SK-N-SH (cell line): ENCODE results near the gene TMEM221. TPM values are rescaled to one million over a fixed set of nuclear protein-coding genes. Genes with fewer than 3 reads are reported as not detected.
A peak's percentile ranks its signal among the peaks of the same experiment; 100 is the strongest.

Experiments used
- CTCF ChIA-PET: fragments of 300-600, 350-600 bp; formaldehyde crosslinking; extraction: SDS; loops from one replicate; lab custom pipeline; 2021; lab: Yijun Ruan, JAX
- POLR2A ChIA-PET: fragments of 350-600 bp; sonication (Branson Sonifier 250); formaldehyde crosslinking; extraction: SDS; loops from one replicate; lab custom pipeline; 2020; ENCODE audit warnings: antibody characterized with exemption, inconsistent platforms; lab: Yijun Ruan, JAX
- DNase-seq: peaks from one replicate; pipeline ENCODE4 v3.0.0; 2012
- H2AFZ ChIP-seq: fragments of 200-600 bp; sonication (generic); 2 replicates; pipeline ENCODE4 v1.8.1; 2016; ENCODE audit warnings: antibody characterized with exemption, mild to moderate bottlenecking, low read depth
- H3F3A ChIP-seq: fragments of 200-600 bp; sonication (generic); replicated peaks from 2 replicates; pipeline ENCODE3; 2016; ENCODE audit warnings: antibody characterized with exemption, mild to moderate bottlenecking; ENCODE audit not compliant: insufficient read depth
- H3K27ac ChIP-seq, 2 experiments: fragments of 200-500 bp in 1 of 2; fragments of 200-600 bp in 1 of 2; sonication (Bioruptor generic) in 1 of 2; sonication (generic), shearing (Covaris generic) in 1 of 2; 2 replicates each; pipeline versions ENCODE4 v1.5.1 to v1.6.1; 2014 to 2016; ENCODE audit warnings: low read depth in 2 of 2, inconsistent platforms in 1 of 2, low read length in 1 of 2, mild to moderate bottlenecking in 1 of 2, mixed read lengths in 1 of 2
- H3K27me3 ChIP-seq: fragments of 200-600 bp; sonication (generic), shearing (Covaris generic); 2 replicates; pipeline ENCODE4 v1.6.1; 2016; ENCODE audit warnings: mixed run types; ENCODE audit not compliant: insufficient read depth
- H3K36me3 ChIP-seq, 2 experiments: fragments of 200-500 bp in 1 of 2; fragments of 200-600 bp in 1 of 2; sonication (Bioruptor generic) in 1 of 2; sonication (generic) in 1 of 2; replicated peaks in 1 of 2; 2 replicates each; pipeline versions ENCODE3 to v1.5.1; 2014 to 2016; ENCODE audit warnings: low read length in 1 of 2, mild to moderate bottlenecking in 1 of 2; ENCODE audit not compliant: insufficient read depth in 2 of 2, control insufficient read depth in 1 of 2
- H3K4me1 ChIP-seq, 2 experiments: fragments of 200-500 bp in 1 of 2; fragments of 200-600 bp in 1 of 2; sonication (Bioruptor generic) in 1 of 2; sonication (generic), shearing (Covaris generic) in 1 of 2; 2 replicates each; pipeline versions ENCODE4 v1.5.1 to v1.6.1; 2014 to 2016; ENCODE audit warnings: low read depth in 1 of 2, low read length in 1 of 2, mixed run types in 1 of 2; ENCODE audit not compliant: insufficient read depth in 2 of 2, control insufficient read depth in 1 of 2
- H3K4me2 ChIP-seq: fragments of 200-600 bp; sonication (generic), shearing (Covaris generic); 2 replicates; pipeline ENCODE4 v1.6.1; 2017; ENCODE audit warnings: mixed run types
- H3K4me3 ChIP-seq, 2 experiments: fragments of 200-500 bp in 1 of 2; fragments of 200-600 bp in 1 of 2; sonication (Bioruptor generic) in 1 of 2; sonication (generic), shearing (Covaris generic) in 1 of 2; 2 replicates each; pipeline versions ENCODE4 v1.5.1 to v1.8.1; 2014 to 2016; ENCODE audit warnings: low read depth in 2 of 2, inconsistent platforms in 1 of 2, low read length in 1 of 2, mild to moderate bottlenecking in 1 of 2, mixed read lengths in 1 of 2, moderate library complexity in 1 of 2
- H3K79me2 ChIP-seq: fragments of 200-600 bp; sonication (generic); 2 replicates; pipeline ENCODE4 v1.8.1; 2017; ENCODE audit warnings: mild to moderate bottlenecking; ENCODE audit not compliant: insufficient read depth
- H3K9ac ChIP-seq: fragments of 200-600 bp; sonication (generic); 2 replicates; pipeline ENCODE4 v1.6.1; 2017; ENCODE audit warnings: mixed run types
- H3K9me2 ChIP-seq: fragments of 200-600 bp; sonication (generic); 2 replicates; pipeline ENCODE4 v1.6.1; 2017; ENCODE audit warnings: mixed run types
- H3K9me3 ChIP-seq: fragments of 200-600 bp; sonication (generic); 2 replicates; pipeline ENCODE4 v1.6.1; 2017; ENCODE audit warnings: mixed run types, mild to moderate bottlenecking, moderate library complexity
- H4K20me1 ChIP-seq: fragments of 200-600 bp; sonication (generic); 2 replicates; pipeline ENCODE4 v1.6.1; 2017; ENCODE audit warnings: mild to moderate bottlenecking, mixed run types; ENCODE audit not compliant: insufficient read depth
- EP300 ChIP-seq, 2 experiments: IDR thresholded peaks; 2 replicates each; pipeline versions ENCODE4 v1.4.0 to v1.6.1; 2012; ENCODE audit warnings: borderline replicate concordance in 1 of 2, low read depth in 1 of 2, low read length in 1 of 2
- EZH2phosphoT487 ChIP-seq: fragments of 200-600 bp; sonication (generic); IDR thresholded peaks from 2 replicates; pipeline ENCODE4 v1.6.1; 2017; ENCODE audit warnings: low read depth, mixed run types, mild to moderate bottlenecking, antibody characterized with exemption, moderate library complexity, borderline replicate concordance
- FOSL2 ChIP-seq: IDR thresholded peaks from 2 replicates; pipeline ENCODE4 v1.4.0; 2012; ENCODE audit warnings: low read depth, mild to moderate bottlenecking, moderate library complexity, borderline replicate concordance
- GABPA ChIP-seq: IDR thresholded peaks from 2 replicates; pipeline ENCODE4 v1.4.0; 2012; ENCODE audit warnings: low read depth, mild to moderate bottlenecking
- GATA2 ChIP-seq: sonication (generic); formaldehyde crosslinking; IDR thresholded peaks from 2 replicates; pipeline ENCODE4 v1.5.0; 2020; ENCODE audit warnings: mild to moderate bottlenecking, missing genetic modification reagents
- IRF3 ChIP-seq: fragments of 150-350 bp; IDR thresholded peaks from 2 replicates; pipeline ENCODE4 v1.6.1; 2016; ENCODE audit warnings: mild to moderate bottlenecking, low read depth, low read length
- JUND ChIP-seq: IDR thresholded peaks from 2 replicates; pipeline ENCODE4 v1.4.0; 2012
- MAX ChIP-seq: IDR thresholded peaks from 2 replicates; pipeline ENCODE4 v1.4.0; 2012; ENCODE audit warnings: low read depth
- MEF2A ChIP-seq: IDR thresholded peaks from 2 replicates; pipeline ENCODE4 v1.4.0; 2012; ENCODE audit warnings: low read depth, borderline replicate concordance
- NRF1 ChIP-seq: IDR thresholded peaks from 2 replicates; pipeline ENCODE4 v1.6.1; 2012; ENCODE audit warnings: low read depth, mild to moderate bottlenecking, low read length
- RAD21 ChIP-seq: IDR thresholded peaks from 2 replicates; pipeline ENCODE4 v1.6.1; 2012; ENCODE audit warnings: mild to moderate bottlenecking, low read length
- RFX5 ChIP-seq: IDR thresholded peaks from 2 replicates; pipeline ENCODE4 v1.6.1; 2012; ENCODE audit warnings: mild to moderate bottlenecking, improper control_type of control experiment, low read length
- SMC3 ChIP-seq: IDR thresholded peaks from 2 replicates; pipeline ENCODE4 v1.6.1; 2012; ENCODE audit warnings: low read depth, low read length, improper control_type of control experiment
- TAF1 ChIP-seq: IDR thresholded peaks from 2 replicates; pipeline ENCODE4 v1.6.1; 2012; ENCODE audit warnings: low read depth, mild to moderate bottlenecking, low read length, moderate library complexity, borderline replicate concordance
- TEAD4 ChIP-seq: IDR thresholded peaks from 2 replicates; pipeline ENCODE4 v1.4.0; 2012; ENCODE audit warnings: mild to moderate bottlenecking, borderline replicate concordance; ENCODE audit not compliant: insufficient read depth
- USF2 ChIP-seq: fragments of 150-350 bp; IDR thresholded peaks from 2 replicates; pipeline ENCODE4 v1.6.1; 2017; ENCODE audit warnings: antibody characterized with exemption, low read length, low read depth, borderline replicate concordance
- YY1 ChIP-seq: IDR thresholded peaks from 2 replicates; pipeline ENCODE4 v1.4.0; 2012; ENCODE audit warnings: low read depth, mild to moderate bottlenecking
- ZBTB33 ChIP-seq: IDR thresholded peaks from 2 replicates; pipeline ENCODE4 v1.4.0; 2012; ENCODE audit warnings: low read depth, borderline replicate concordance
- WGBS: methylation state at CpG from one replicate; pipeline ENCODE4 v1.1.6; 2017; ENCODE audit warnings: low lambda C conversion rate; 5-methylcytosine and 5-hydroxymethylcytosine counted together
- polyA plus RNA-seq, 3 experiments: library from polyadenylated mRNA; depleted of rRNA; stranded (reverse); fragments of >200 nt; gene quantifications; 2 replicates each; pipeline ENCODE4 v1.2.3, GENCODE V29; 2012

TMEM221 gene
- polyA plus RNA-seq, 1 of the 3 experiments (the other 2 are of a cell fraction): 0.62 TPM

- no peaks in the 10 kb centered on the region for H3K9me3 ChIP-seq
- TF ChIP-seq TAF1 (no peak), JUND (no peak), MAX (no peak), SMC3 (no peak), ZBTB33 (no peak), EP300 (IDR thresholded peaks at IDR 0.05; ENCODE audit: borderline replicate concordance in 1 of 2, low read depth in 1 of 2, low read length in 1 of 2) (no peak), FOSL2 (no peak), EZH2phosphoT487 (no peak), GABPA (no peak)
- TF ChIP-seq, all 33 proteins: peak for 0
- Histone ChIP-seq H3K27ac (no peak overlapping the region), H3K27me3 (no peaks in the 10 kb centered on the region), H3K4me3 (no peak overlapping the region), H3K4me2 (no peak overlapping the region), H2AFZ (no peak overlapping the region), H3K36me3 (no peaks in the 10 kb centered on the region), H3K9me2 (no peaks in the 10 kb centered on the region), H3K79me2 (no peaks in the 10 kb centered on the region), H3K4me1 (peaks cover 0 to 23% of the 10 kb centered on the region in 2 experiments; a peak in 1 of 4 replicates), H3K9ac (no peak overlapping the region), H3F3A (no peaks in the 10 kb centered on the region), H4K20me1 (no peaks in the 10 kb centered on the region)
- no peak for DNase-seq
- POLR2A ChIA-PET: no interaction called here
- 97% methylated on average over 6 of the region's 6 CpGs for WGBS
- CTCF ChIA-PET: interaction anchor here (1.2 kb wide), 1 partner anchor 9 kb away, joined by 4 read pairs; no protein-coding TSS in a partner anchor
Measured at GRCh38 chr19:17401628-17402027, 46.8 kb downstream of the TMEM221 start.

- Histone ChIP-seq H2AFZ (no peak overlapping the region), H3F3A (peaks cover 3% of the 10 kb centered on the region), H3K4me1 (peaks cover 0 to 5% of the 10 kb centered on the region in 2 experiments; a peak in 1 of 4 replicates), H3K36me3 (no peaks in the 10 kb centered on the region), H3K9ac (no peak overlapping the region), H3K79me2 (no peaks in the 10 kb centered on the region), H3K9me2 (no peaks in the 10 kb centered on the region), H3K4me2 (no peak overlapping the region), H4K20me1 (no peaks in the 10 kb centered on the region), H3K27me3 (no peaks in the 10 kb centered on the region), H3K9me3 (no peaks in the 10 kb centered on the region), H3K27ac (no peak overlapping the region), H3K4me3 (no peak overlapping the region)
- no peak for TF ChIP-seq RAD21
- no peak for TF ChIP-seq USF2
- no peak for TF ChIP-seq NRF1
- no peak for TF ChIP-seq MEF2A
- TF ChIP-seq YY1: no peak
- no peak for TF ChIP-seq TEAD4
- TF ChIP-seq IRF3: no peak
- TF ChIP-seq RFX5: no peak
- TF ChIP-seq GATA2 (CRISPR knock-in tag): no peak
- POLR2A ChIA-PET: no interaction called here
- peak; percentile 22 for DNase-seq
- WGBS: 72% methylated on average over 8 of the region's 8 CpGs
- CTCF ChIA-PET: interaction anchor here (1.2 to 3.6 kb wide), 4 partner anchors 9 to 67 kb away, joined by 4 to 11 read pairs (median 7); partner anchors contain the start of gene TMEM221
Measured at GRCh38 chr19:17398902-17399527, 49.5 kb downstream of the TMEM221 start.
